ENCODE results near the gene SLC9A5.

SLC9A5 gene

GRCh38 chr16:67246081-67246755, 2.6 kb upstream of the SLC9A5 start:
- peak; percentile 40 for TF ChIP-seq CTCF (IDR thresholded peaks at IDR 0.05; ENCODE audit: insufficient read depth, low read depth, low read length, missing control alignments)
- H3K4me3 ChIP-seq (ENCODE audit: low read depth, low read length): peak overlapping the region; percentile 86
- peak; percentile 87 for DNase-seq (ENCODE audit: low read depth)

DNA sequence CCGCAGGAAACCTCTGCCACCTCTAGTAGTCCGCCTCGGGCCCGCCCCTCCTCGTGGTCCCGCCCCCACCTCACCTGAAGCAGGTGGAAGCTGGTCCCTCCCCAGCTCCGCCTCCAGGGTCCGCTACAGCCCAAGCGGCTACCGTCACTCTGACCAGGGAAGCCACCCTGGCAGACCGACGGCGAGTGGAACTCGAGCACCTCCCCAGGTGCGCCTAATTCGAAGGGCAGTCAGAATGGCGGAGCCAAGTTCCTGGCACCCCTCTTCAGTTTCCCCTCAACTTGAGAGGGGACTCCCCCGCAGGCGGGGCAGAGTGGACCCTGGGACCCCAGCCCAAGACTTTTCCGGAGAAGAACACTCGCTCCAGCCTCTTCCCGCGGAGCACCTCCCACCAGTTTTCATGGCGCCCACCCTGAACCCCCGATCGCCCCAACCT, 2.0 kb upstream of the SLC9A5 start:
- no peak for DNase-seq (ENCODE audit: low read depth)
- peak overlapping the region; percentile 86 for H3K4me3 ChIP-seq (ENCODE audit: low read depth, low read length)
- TF ChIP-seq CTCF (IDR thresholded peaks at IDR 0.05; ENCODE audit: insufficient read depth, low read depth, low read length, missing control alignments): peak; percentile 5

DNA sequence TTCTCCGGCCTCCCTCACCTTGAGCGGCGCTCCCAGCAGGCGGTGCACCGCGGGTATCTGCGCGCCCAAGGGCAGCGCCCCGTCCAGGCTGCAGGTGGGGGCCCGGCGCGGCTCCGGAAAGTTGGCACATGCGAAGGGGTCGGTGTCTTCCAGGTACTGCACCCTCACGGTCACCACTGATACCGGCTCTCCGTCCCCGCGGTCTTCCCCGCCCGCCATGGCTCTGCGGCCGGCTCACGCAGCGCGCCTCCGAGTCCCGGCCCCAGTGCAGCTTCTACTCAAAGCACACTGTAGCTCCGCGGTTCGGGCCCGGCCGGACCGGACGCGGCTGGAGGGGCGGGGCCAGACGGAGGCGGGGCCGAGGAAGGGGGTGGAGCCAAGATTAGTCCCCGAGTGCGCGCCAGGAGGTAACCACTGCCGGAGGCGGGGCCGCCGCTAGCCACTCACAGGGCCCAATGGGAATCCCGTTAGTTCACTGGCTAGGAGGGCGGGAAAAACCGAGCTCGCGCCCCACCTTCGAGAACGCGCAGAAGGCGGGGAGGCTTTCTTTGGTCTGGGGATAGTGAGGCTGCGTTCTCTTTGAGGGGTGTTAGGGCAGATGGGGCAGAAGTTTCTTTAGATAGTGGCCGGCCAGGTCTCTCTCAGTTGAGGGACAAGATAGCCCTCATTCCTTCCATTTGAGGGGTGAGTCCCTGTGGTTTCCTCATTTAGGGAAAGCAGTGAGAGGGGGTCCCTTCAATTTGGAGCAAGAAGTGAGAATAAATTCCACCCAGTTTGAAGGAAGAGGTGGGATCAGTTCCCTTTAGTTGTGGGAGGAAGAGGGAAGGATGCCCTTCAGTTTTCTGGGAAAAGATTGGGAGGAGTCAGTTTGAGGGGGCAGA, 1.3 kb upstream of the SLC9A5 start, which contains the start of gene FHOD1:
Gene FHOD1, minus strand, starts transcription at position 290 of the 881 bp plus-strand sequence. Its CDS starts 71 bp downstream, at position 219.
- peak within 1 kb of the TSS; percentile 86 for H3K4me3 ChIP-seq (ENCODE audit: low read depth, low read length)
- DNase-seq (ENCODE audit: low read depth): peak; percentile 98
- no peak for TF ChIP-seq CTCF (IDR thresholded peaks at IDR 0.05; ENCODE audit: insufficient read depth, low read depth, low read length, missing control alignments)

DNA sequence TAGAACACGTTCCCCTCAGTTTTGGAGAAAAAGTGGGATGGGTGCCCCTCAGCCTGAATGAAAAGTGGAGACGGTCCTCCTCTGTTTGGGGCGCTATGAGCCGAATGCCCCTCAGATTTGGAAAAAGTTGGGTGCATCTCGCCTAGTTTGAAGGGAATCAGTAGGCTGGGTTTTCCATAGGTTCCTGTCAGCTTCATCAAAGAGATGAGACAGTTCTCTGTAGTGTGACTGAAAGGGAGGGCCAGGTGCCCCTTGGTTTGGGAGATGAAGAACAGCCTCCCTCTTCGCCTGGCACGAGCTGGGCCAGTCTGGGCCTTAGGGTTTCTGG, 742 bp upstream of the SLC9A5 start:
- TF ChIP-seq CTCF (IDR thresholded peaks at IDR 0.05; ENCODE audit: insufficient read depth, low read depth, low read length, missing control alignments): no peak
- DNase-seq (ENCODE audit: low read depth): no peak
- peak overlapping the region; percentile 86 for H3K4me3 ChIP-seq (ENCODE audit: low read depth, low read length)

GRCh38 chr16:67249178-67250044, 632 bp downstream of the SLC9A5 start:
- H3K4me3 ChIP-seq (ENCODE audit: low read depth, low read length): peak overlapping the region; percentile 86
- TF ChIP-seq CTCF (IDR thresholded peaks at IDR 0.05; ENCODE audit: insufficient read depth, low read depth, low read length, missing control alignments): no peak
- DNase-seq (ENCODE audit: low read depth): no peak

- no peak overlapping the region for H3K4me3 ChIP-seq (ENCODE audit: low read depth, low read length)
- DNase-seq (ENCODE audit: low read depth): no peak
- TF ChIP-seq CTCF (IDR thresholded peaks at IDR 0.05; ENCODE audit: insufficient read depth, low read depth, low read length, missing control alignments): no peak
These were observed 1.2 kb downstream of the SLC9A5 start for GRCh38 chr16:67250045-67250327.
